Tibial nerve (tissue), 4 donors: ENCODE data around the gene DLEU7.

Experiments used
- CTCF ChIP-seq, 5 experiments: fragments of 200-600 bp in 3 of 5; fragments of 450-650 bp in 2 of 5; sonication (generic) in 3 of 5; IDR thresholded peaks; one replicate each; pipeline ENCODE4 v1.5.1; 2016 to 2019; ENCODE audit warnings: antibody characterized with exemption in 5 of 5, mild to moderate bottlenecking in 3 of 5, moderate library complexity in 2 of 5
- EP300 ChIP-seq, 2 donors: sonication (generic); formaldehyde crosslinking; IDR thresholded peaks; one replicate each; pipeline ENCODE4 v1.6.1; 2017; ENCODE audit warnings: antibody characterized with exemption in 2 of 2, mild to moderate bottlenecking in 1 of 2
- POLR2A ChIP-seq, 2 donors: fragments of 450-650 bp; IDR thresholded peaks; one replicate each; pipeline ENCODE4 v1.6.1; 2017; ENCODE audit warnings: antibody characterized with exemption in 2 of 2, mild to moderate bottlenecking in 2 of 2, moderate library complexity in 2 of 2

- no peak for TF ChIP-seq CTCF (IDR thresholded peaks at IDR 0.05)
- no peak for TF ChIP-seq POLR2A (IDR thresholded peaks at IDR 0.05)
- no peak for TF ChIP-seq EP300 (IDR thresholded peaks at IDR 0.05)
Measured at GRCh38 chr13:50855681-50856080, 12.2 kb upstream of the DLEU7 start.
